HFFc6 (cell line): ENCODE measurements around the gene PLK4. TPM values are rescaled to one million over a fixed set of nuclear protein-coding genes. Genes with fewer than 3 reads are reported as not detected.

Source experiments
- DNase-seq: peaks from one replicate; pipeline ENCODE4 v3.0.0-alpha.2; 2018
- H3K27ac Mint-ChIP-seq: 2 replicates; pipeline ENCODE4 v1.8.0; 2020; ENCODE audit warnings: mild to moderate bottlenecking, mixed read lengths
- H3K27me3 Mint-ChIP-seq: 2 replicates; pipeline ENCODE4 v1.8.0; 2021; ENCODE audit warnings: mild to moderate bottlenecking, moderate library complexity, mixed read lengths; ENCODE audit not compliant: insufficient read depth
- H3K36me3 Mint-ChIP-seq: 2 replicates; pipeline ENCODE4 v1.8.0; 2021; ENCODE audit warnings: low read depth, mixed read lengths
- H3K4me1 Mint-ChIP-seq: 2 replicates; pipeline ENCODE4 v1.8.0; 2020; ENCODE audit warnings: low read depth, mixed read lengths
- H3K4me3 Mint-ChIP-seq: 2 replicates; pipeline ENCODE4 v1.8.0; 2020; ENCODE audit warnings: mild to moderate bottlenecking, moderate library complexity, mixed read lengths
- H3K9me3 Mint-ChIP-seq: 2 replicates; pipeline ENCODE4 v1.8.0; 2020; ENCODE audit warnings: mild to moderate bottlenecking, mixed read lengths
- CTCF ChIP-seq: fragments of 200-600 bp; sonication (generic); IDR thresholded peaks from 2 replicates; pipeline ENCODE4 v1.5.0; 2021; ENCODE audit warnings: antibody characterized with exemption, mild to moderate bottlenecking
- total RNA-seq, 6 experiments: library from RNA; stranded (reverse); fragmentation: NEBNext Ultra II Directional; extraction: Animal tissue kit (Norgen Biotek cat#: 25700); gene quantifications; 2 replicates in 1 of 6; 3 replicates in 5 of 6; pipeline ENCODE4 v1.2.3, GENCODE V29; 2021

PLK4 gene
- total RNA-seq, 6 experiments from 2014 or later = 5.8 to 17.8 (median 14.7) TPM

DNA sequence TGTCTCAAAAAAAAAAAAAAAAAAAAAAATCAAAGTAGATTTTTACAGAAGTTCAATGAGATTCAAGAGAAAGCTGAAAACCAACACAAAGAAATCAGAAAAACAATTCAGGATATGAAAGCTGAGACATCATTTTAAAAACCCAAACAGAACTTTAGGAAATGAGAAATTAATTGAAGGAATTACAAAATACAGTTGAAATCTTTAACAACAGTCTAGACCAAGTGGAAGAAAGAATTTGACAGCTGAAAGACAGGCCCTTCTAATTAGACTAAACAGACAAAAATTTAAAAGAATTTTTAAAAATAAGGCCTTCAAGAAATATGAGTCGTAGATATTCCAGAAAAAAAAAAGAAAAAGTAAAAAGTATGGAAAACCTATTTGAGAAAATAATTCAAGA lies 33.9 kb upstream of the PLK4 start:
- Mint-ChIP-seq H3K9me3 (peaks cover 55% of the 10 kb centered on the region), H3K4me3 (no peak overlapping the region), H3K36me3 (peaks cover 71% of the 10 kb centered on the region), H3K4me1 (peaks cover 22% of the 10 kb centered on the region; the same call in 1 of the 2 replicates), H3K27ac (no peak overlapping the region), H3K27me3 (peaks cover 3% of the 10 kb centered on the region)
- no peak for TF ChIP-seq CTCF
- DNase-seq = no peak

DNA sequence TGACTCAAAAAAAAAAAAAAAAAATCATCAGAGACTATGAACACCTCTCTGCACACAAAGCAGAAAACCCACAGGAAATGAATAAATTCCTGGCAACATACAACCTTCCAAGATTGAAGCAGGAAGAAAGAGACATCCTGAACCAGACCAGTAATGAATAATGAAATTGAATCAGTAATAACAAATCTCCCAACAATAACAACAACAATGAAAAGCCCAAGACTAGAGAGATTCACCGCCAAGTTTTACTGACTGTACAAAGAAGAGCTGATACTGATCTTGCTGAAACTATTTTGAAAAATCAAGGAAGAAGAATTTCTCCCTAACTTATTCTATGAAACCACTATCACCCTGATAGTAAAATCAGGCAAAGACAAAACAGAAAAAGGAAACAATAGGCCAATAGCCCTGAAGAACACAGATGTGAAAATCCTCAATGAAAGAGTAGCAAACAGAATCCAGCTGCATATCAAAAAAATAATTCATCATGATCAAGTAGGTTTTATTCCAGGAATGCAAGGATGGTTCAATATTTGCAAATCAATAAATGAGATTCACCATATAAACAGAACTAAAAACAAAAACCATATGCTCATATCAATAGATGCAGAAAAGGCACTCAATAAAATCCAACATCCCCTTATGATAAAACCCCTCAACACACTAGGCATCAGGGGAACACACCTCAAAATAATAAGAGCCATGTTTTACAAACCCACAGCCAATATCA lies 31.0 kb upstream of the PLK4 start:
- Mint-ChIP-seq H3K9me3 (peaks cover 69% of the 10 kb centered on the region), H3K27ac (no peak overlapping the region), H3K4me1 (peaks cover 14% of the 10 kb centered on the region; the same call in 1 of the 2 replicates), H3K4me3 (no peak overlapping the region), H3K36me3 (peaks cover 64% of the 10 kb centered on the region), H3K27me3 (peaks cover 3% of the 10 kb centered on the region)
- TF ChIP-seq CTCF = no peak
- DNase-seq = no peak

GRCh38 chr4:127852661-127853060 lies 28.0 kb upstream of the PLK4 start:
- Mint-ChIP-seq H3K36me3 (peaks cover 57% of the 10 kb centered on the region), H3K4me3 (no peak overlapping the region), H3K27me3 (peaks cover 1% of the 10 kb centered on the region; the same call in 1 of the 2 replicates), H3K9me3 (peaks cover 54% of the 10 kb centered on the region), H3K4me1 (peaks cover 29% of the 10 kb centered on the region), H3K27ac (no peak overlapping the region)
- no peak for DNase-seq
- no peak for TF ChIP-seq CTCF

GRCh38 chr4:127856196-127856812 lies 24.4 kb upstream of the PLK4 start:
- peaks cover 54% of the 10 kb centered on the region for H3K36me3 Mint-ChIP-seq
- no peak overlapping the region for H3K4me3 Mint-ChIP-seq
- no peak overlapping the region for H3K27ac Mint-ChIP-seq
- no peaks in the 10 kb centered on the region for H3K27me3 Mint-ChIP-seq
- TF ChIP-seq CTCF = no peak
- peaks cover 36% of the 10 kb centered on the region for H3K9me3 Mint-ChIP-seq
- peaks cover 30% of the 10 kb centered on the region for H3K4me1 Mint-ChIP-seq
- DNase-seq = no peak

- no peak for TF ChIP-seq CTCF
- Mint-ChIP-seq H3K9me3 (peaks cover 30% of the 10 kb centered on the region), H3K4me3 (peak overlapping the region; percentile 68), H3K36me3 (peaks cover 54% of the 10 kb centered on the region), H3K27ac (no peak overlapping the region), H3K4me1 (peaks cover 25% of the 10 kb centered on the region), H3K27me3 (no peaks in the 10 kb centered on the region)
- DNase-seq = peak; percentile 84
These were observed 23.8 kb upstream of the PLK4 start for GRCh38 chr4:127856813-127857447.
